NCI-H1436 (cell line): Measurements from ENCODE around the gene ATF7.

ENCODE experiments used
- DNase-seq: peaks from one replicate; lab custom pipeline; 2025; lab: John Stamatoyannopoulos, UW

Gene ATF7

GRCh38 chr12:53596920-53597363 is 29.2 kb downstream of the ATF7 start:
- DNase-seq, result no peak

- DNase-seq, result no peak
Observed at GRCh38 chr12:53594897-53595615, 31.1 kb downstream of the ATF7 start.

DNA sequence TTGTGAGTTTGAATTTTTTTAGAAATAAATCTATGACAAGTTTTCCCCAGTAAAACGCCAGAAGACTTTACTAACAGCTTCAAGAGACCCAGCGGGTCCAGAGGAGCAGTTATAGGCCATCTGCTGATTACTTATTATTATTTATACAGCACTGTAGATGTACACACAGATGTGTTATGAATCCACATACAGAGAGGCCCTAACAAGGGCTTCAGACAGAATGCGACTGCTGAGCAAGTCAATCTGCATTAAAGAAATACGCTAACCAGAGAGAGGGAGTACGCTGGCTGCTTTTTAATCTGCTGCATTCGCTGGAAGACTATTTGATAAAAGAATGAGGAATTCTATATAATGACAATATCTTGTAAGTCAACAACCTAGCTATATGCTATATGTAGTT is 32.5 kb downstream of the ATF7 start:
- DNase-seq, result no peak

DNA sequence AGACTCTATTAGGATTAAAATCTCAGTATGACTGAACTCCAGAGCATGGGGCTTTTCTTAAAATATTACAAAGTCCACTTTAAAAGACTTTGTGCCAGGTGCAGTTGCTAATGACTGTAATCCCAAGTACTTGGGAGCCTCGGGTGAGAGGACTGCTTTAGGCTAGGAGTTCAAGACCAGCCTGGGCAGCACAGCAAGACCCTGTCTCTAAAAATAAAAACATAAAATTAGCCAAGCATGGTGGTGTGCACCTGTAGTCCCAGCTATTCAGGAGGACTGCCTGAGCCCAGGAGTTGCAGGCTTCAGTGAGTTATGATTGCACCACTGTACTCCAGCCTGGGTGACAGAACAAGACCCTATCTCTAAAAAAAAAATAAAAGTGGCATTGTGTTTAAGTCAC is 33.2 kb downstream of the ATF7 start:
- no peak for DNase-seq

DNA sequence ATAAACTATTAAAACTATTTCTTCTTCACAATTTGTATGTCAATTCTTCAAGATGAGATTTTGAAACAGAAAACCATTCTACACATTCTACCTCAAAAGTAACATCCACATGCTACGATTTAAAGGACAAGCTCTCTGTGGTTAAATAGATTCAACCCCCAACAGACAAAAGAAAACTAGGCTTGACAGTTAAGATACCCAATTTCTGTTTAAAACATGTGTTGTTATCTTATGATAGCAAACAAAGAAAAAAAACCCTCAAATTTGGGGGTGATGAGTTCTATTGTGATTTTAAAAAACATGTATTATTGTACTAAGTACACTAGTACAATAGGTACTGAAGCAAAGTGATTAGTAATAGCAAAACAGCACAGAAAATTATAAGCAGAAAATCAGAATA is 33.8 kb downstream of the ATF7 start:
- DNase-seq, result no peak

GRCh38 chr12:53591301-53592206 is 34.6 kb downstream of the ATF7 start:
- no peak for DNase-seq

GRCh38 chr12:53590652-53591051 is 35.5 kb downstream of the ATF7 start:
- DNase-seq, result no peak

DNA sequence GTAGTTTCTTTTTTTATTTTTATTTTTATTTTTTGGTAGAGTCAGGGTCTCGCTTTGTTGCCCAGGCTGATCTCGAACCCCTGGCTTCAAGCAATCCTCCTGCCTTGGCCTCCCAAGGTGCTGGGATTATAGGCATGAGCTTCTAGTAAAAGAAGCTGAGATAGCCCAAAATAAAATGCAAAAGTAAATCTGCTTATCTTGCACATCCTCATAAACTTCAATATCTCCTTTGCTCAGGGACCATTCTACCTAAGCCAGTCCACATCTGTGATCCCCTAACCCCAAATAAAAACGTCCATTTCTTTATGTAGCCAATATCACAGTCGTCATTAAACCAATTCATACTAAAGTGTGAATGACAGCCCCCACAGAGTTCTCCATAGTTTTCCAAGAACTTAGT is 36.3 kb downstream of the ATF7 start:
- no peak for DNase-seq

DNA sequence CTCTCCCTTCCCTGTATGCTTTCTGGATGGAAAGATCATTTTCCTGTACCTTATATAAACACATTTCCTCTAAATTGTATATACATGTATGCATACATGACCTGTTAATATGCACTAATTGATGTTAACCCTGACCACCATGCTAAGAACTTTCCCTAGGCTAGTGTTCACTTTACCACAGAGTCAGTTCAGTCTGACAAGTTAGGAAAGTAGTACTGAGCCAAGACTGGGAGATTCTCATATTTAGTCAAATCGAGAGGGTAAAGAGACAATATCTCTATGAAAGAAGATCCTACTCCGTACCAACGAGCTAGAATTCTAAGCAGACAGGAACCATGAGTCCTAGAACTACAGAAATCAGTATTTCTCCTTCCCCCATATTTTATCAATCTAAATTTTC is 36.8 kb downstream of the ATF7 start:
- no peak for DNase-seq

DNA sequence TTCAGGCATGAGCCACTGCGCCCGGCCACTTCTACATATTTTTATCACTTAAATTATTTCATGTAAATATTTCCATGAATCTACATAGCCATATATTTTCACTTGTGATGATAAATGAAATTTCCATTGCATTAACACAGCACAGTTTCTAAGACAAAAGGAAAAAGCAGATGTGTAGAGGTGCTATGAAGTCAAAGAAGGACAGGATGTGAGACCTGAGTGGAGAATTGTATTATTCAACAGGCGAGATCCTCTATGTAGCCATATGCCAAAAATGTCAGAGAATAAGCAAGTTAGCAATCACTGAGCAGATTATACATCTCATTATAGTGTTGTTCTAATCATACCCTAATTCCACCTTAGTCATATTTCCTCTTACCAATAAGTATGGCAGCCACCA is 38.1 kb downstream of the ATF7 start:
- DNase-seq, result no peak

DNA sequence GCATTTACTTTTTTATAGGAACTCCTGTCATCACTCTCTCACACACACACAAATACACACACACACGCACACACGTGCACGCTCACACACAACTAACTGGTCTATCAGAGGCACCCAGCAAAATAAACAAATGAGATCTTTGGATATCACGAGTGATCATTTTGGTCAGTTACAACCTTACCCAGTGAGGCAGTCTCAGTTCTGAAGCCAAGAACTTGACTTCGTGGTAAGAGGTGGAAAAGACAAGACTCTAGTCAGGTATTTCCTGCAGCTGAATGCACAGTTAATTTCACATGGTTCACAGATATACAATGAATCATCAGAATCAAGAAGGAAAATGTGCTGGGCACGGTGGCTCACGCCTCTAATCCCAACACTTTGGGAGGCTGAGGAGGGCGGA is 39.4 kb downstream of the ATF7 start:
- DNase-seq, result no peak

GRCh38 chr12:53585448-53586125 is 40.6 kb downstream of the ATF7 start:
- no peak for DNase-seq

GRCh38 chr12:53579545-53579955 is 46.6 kb downstream of the ATF7 start:
- DNase-seq, result no peak

DNA sequence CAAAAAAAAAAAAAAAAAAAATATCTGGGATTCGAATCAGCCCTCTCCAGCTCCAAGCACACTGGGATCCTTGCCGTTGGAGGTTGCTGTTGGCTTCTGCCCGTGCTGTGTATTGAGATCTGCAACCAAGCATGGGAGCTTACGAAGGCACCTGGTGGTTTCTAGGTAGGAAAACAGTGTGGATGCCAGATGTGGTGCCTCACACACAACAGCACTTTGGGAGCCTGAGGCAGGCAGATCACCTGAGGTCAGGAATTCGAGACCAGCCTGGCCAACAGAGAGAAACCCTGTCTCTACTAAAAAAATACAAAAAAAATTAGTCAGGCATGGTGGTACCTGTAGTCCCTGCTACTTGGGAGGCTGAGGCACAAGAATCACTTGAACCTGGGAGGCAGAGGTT is 47.4 kb downstream of the ATF7 start:
- no peak for DNase-seq

- DNase-seq, result no peak
Observed at GRCh38 chr12:53577941-53578352, 48.2 kb downstream of the ATF7 start.

DNA sequence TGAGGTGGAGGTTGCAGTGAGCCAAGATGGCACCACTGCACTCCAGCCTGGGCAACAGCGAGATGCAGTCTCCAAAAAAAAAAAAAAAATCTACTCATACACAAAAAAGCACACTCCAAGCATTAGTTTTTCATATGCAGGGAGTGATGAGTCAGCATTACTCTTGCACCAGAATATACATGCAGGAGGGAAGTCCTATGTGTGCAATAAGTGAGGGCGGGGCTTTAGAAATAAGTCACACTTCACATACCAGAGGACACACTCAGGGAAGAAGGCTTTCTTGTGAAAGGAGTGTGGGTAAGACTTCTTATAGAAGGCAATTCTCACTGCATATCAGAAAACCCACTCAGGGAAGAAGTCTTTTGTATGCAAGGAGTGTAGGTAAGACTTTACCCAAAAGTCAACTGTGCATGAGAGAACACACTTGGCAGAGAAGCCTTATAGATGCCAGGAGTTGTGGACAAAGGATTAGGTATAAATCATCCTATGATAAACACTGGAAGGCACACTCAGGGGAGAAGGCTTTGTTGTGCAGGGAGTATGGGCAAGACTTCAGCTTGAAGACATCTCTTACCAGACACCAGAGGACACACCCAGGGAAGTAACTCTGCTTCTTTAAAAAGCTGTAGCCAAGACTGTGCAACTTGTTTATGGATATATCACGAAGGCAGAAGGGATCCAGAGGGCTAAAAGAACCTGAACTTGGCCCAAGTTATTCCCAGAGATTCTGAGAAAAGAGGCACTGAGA is 50.5 kb downstream of the ATF7 start:
- DNase-seq, result no peak

DNA sequence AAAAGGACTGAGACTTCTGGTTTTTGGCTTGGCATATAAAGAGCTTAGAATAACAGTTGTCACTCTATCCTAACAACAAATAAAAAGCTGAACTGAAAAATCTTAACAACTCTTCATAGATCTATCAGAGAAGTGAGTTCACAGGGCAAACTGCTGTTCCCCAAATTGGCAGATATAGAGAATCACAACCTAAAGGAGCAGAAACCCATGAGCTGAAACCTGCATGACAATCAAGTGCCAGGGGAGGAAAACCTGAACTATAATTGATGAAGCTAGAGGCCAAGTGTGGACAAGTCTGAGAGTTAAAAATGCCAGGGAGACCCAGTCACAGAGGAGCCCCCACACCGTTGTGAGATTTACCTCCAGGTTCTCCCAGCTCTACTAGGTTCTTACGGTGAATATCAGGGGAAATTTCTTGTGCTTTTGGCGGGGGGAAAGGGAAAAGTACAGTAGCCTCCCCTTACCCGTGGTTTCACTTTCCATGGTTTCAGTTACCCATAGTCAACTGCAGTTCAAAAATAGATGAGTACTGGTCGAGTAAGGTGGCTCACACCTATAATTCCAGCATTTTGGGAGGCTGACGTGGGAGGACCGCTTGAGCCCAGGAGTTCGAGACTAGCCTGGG is 53.9 kb downstream of the ATF7 start:
- DNase-seq, result no peak

DNA sequence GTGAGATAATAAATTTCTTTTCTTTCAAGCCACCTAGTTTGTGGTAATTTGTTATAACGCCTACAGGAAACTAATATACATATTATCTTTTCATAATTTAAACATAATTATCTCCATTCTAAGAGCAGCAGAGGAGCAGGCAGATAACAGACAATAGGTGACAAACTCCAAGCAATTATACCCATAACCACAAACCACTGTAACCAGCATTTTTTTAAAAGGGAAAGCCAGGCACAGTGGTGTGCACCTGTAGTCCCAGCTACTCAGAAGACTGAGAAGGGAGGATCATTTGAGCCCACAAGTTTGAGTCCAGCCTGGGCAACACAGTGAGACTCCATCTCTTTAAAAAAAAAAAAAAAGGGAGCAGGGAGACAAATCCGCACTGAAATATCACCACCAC is 54.9 kb downstream of the ATF7 start:
- no peak for DNase-seq

- no peak for DNase-seq
Observed at GRCh38 chr12:53568809-53569557, 57.2 kb downstream of the ATF7 start.

GRCh38 chr12:53567961-53568808 is 58.0 kb downstream of the ATF7 start:
- DNase-seq, result no peak
